ENCODE data around the gene SCO2. TPM values are rescaled to one million over a fixed set of nuclear protein-coding genes. Genes with fewer than 3 reads are reported as not detected.

SCO2 gene
- total and polyA plus RNA-seq, 10 of the 15 experiments (the other 5 are each of a cell fraction or from before 2014, with no cell fraction given), result 0.18 to 16.0 (median 2.4) TPM; not detected in 1

DNA sequence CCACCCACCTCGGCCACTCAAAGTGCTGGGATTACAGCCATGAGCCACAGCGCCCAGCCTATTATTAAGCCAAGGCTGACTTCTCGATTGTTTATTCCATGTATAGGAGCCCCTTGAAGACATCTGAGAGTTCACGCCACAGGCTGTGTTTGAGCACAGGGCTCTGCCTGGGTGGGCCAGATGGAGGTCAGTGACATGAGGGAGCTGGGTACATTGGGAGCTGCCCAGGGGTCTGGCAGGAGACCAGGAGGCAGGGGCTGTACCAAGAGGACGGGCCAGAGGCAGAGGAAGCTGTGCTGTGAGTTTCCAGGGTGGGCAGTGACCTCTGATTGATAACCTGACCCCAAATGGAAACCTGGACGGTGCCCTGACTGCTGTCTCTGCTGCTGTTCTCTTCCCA is 23.3 kb downstream of the SCO2 start:
- Histone ChIP-seq H3K36me3 (ENCODE audit: control insufficient read depth in 2 of 2, insufficient read depth in 2 of 2, low read length in 1 of 2) (peaks cover 4 to 8% of the 10 kb centered on the region in 2 experiments; a peak in 3 of 4 replicates), H3K27ac (ENCODE audit: control insufficient read depth, insufficient read depth) (no peak overlapping the region), H3K4me2 (ENCODE audit: control insufficient read depth, insufficient read depth) (no peak overlapping the region), H3K79me2 (ENCODE audit: control insufficient read depth, insufficient read depth, low read length) (peaks cover 10% of the 10 kb centered on the region), H3K4me1 (ENCODE audit: control insufficient read depth, insufficient read depth, low read length) (peaks cover 4% of the 10 kb centered on the region), H3K9me3 (replicated peaks; ENCODE audit: control insufficient read depth, insufficient read depth, low read length) (no peaks in the 10 kb centered on the region), H3K9ac (ENCODE audit: control insufficient read depth, insufficient read depth, low read length) (no peak overlapping the region), H2AFZ (ENCODE audit: control insufficient read depth, low read depth, low read length) (no peak overlapping the region), H4K20me1 (ENCODE audit: control insufficient read depth, insufficient read depth) (no peaks in the 10 kb centered on the region), H3K4me3 (no peak overlapping the region), H3K27me3 (replicated peaks in 1 of 2; ENCODE audit: control insufficient read depth in 2 of 2, insufficient read depth in 2 of 2, low read length in 1 of 2) (no peaks in the 10 kb centered on the region)
- ChIA-PET CTCF (interaction anchor here (0.9 kb wide), 1 partner anchor 8 kb away, joined by 3 read pairs; no protein-coding TSS in a partner anchor), RAD21 (ENCODE audit: unreplicated experiment) (no interaction called here), POLR2A (interaction anchor here (0.6 kb wide), 1 partner anchor 29 kb away, joined by 3 read pairs; no protein-coding TSS in a partner anchor), SMC1A (ENCODE audit: uncharacterized antibody, unreplicated experiment) (interaction anchor here (1.7 kb wide), 1 partner anchor 119 kb away, joined by 4 read pairs; no protein-coding TSS in a partner anchor)
- no peak for FAIRE-seq
- TF ChIP-seq IRF4 (IDR thresholded peaks at IDR 0.05; ENCODE audit: low read depth, low read length), result no peak
- 96% methylated on average over 6 of the region's 6 CpGs for WGBS (ENCODE audit: insufficient coverage, insufficient replicate concordance, low lambda C conversion rate, missing lambda C conversion rate)
- no peak for ATAC-seq
- BruUV-seq (replicated peaks), result no TSS peak
- no peak for DNase-seq (ENCODE audit: low read depth, low spot score)
- in situ Hi-C loops (cut with MboI) (no loop called here), intact Hi-C loops (cut with micrococcal nuclease; ENCODE audit: unreplicated experiment) (no loop called here)

GRCh38 chr22:50500452-50500851 is 24.9 kb downstream of the SCO2 start:
- no peaks in the 10 kb centered on the region; the same call in 1 of the 2 replicates for H3K4me1 ChIP-seq (ENCODE audit: control insufficient read depth, insufficient read depth, low read length)
- ChIA-PET SMC1A (ENCODE audit: uncharacterized antibody, unreplicated experiment) (no interaction called here), CTCF (interaction anchor here (1.4 to 4.8 kb wide), 2 partner anchors 10 to 120 kb away, joined by 3 to 28 read pairs; no protein-coding TSS in a partner anchor), RAD21 (ENCODE audit: unreplicated experiment) (interaction anchor here (1.2 kb wide), 1 partner anchor 120 kb away, joined by 3 read pairs; no protein-coding TSS in a partner anchor), POLR2A (no interaction called here)
- peaks cover under 1 to 8% of the 10 kb centered on the region in 2 experiments; a peak in 3 of 4 replicates for H3K36me3 ChIP-seq (ENCODE audit: control insufficient read depth in 2 of 2, insufficient read depth in 2 of 2, low read length in 1 of 2)
- no peaks in the 10 kb centered on the region for H3K27me3 ChIP-seq (replicated peaks in 1 of 2; ENCODE audit: control insufficient read depth in 2 of 2, insufficient read depth in 2 of 2, low read length in 1 of 2)
- FAIRE-seq (no peak), DNase-seq (ENCODE audit: low read depth, low spot score) (no peak), ATAC-seq (no peak)
- in situ Hi-C loops (cut with MboI) (no loop called here), intact Hi-C loops (cut with micrococcal nuclease; ENCODE audit: unreplicated experiment) (no loop called here)
- no peak overlapping the region for H3K27ac ChIP-seq (ENCODE audit: control insufficient read depth, insufficient read depth)
- H3K4me3 ChIP-seq, result no peak overlapping the region
- H3K4me2 ChIP-seq (ENCODE audit: control insufficient read depth, insufficient read depth), result no peak overlapping the region
- WGBS (ENCODE audit: insufficient coverage, insufficient replicate concordance, low lambda C conversion rate, missing lambda C conversion rate), result 96% methylated on average over 12 of the region's 12 CpGs
- H3K79me2 ChIP-seq (ENCODE audit: control insufficient read depth, insufficient read depth, low read length), result no peaks in the 10 kb centered on the region
- no TSS peak for BruUV-seq (replicated peaks)
- H2AFZ ChIP-seq (ENCODE audit: control insufficient read depth, low read depth, low read length), result no peak overlapping the region
- no peaks in the 10 kb centered on the region for H3K9me3 ChIP-seq (replicated peaks; ENCODE audit: control insufficient read depth, insufficient read depth, low read length)
- H4K20me1 ChIP-seq (ENCODE audit: control insufficient read depth, insufficient read depth), result no peaks in the 10 kb centered on the region
- H3K9ac ChIP-seq (ENCODE audit: control insufficient read depth, insufficient read depth, low read length), result no peak overlapping the region
- TF ChIP-seq BMI1 (IDR thresholded peaks at IDR 0.05; ENCODE audit: borderline replicate concordance), result no peak
- no peak for TF ChIP-seq CREM (IDR thresholded peaks at IDR 0.05; ENCODE audit: low read depth)
- TF ChIP-seq TCF7 (IDR thresholded peaks at IDR 0.05; ENCODE audit: borderline replicate concordance), result no peak
- TF ChIP-seq ZBTB11 (CRISPR knock-in tag; IDR thresholded peaks at IDR 0.05), result no peak
- TF ChIP-seq EED (IDR thresholded peaks at IDR 0.05; ENCODE audit: low read depth), result no peak
- no peak for TF ChIP-seq NKRF (conservative IDR thresholded peaks at IDR 0.05)
- no peak for TF ChIP-seq PKNOX1 (IDR thresholded peaks at IDR 0.05)
- no peak for TF ChIP-seq ESRRA (IDR thresholded peaks at IDR 0.05; ENCODE audit: low read length)

All from GM12878 (cell line).